Endothelial cell of umbilical vein (primary cell): ENCODE measurements around the gene SYNDIG1. TPM values are rescaled to one million over a fixed set of nuclear protein-coding genes. Genes with fewer than 3 reads are reported as not detected.

Experiments
- BruUV-seq: library from RNA; stranded (reverse); fragments of 400-500 nt; replicated peaks from 2 replicates; lab custom pipeline; 2021; lab: Mats Ljungman, UMichigan
- CTCF ChIA-PET: fragments of 300-600, 350-600 bp; sonication (Branson Sonifier 250); formaldehyde crosslinking; loops from one replicate; lab custom pipeline; 2021; ENCODE audit warnings: antibody characterized with exemption, inconsistent platforms; lab: Charles Lee
- POLR2A ChIA-PET: fragments of 300-600, 350-600 bp; sonication (Branson Sonifier 250); formaldehyde crosslinking; loops from one replicate; lab custom pipeline; 2021; ENCODE audit warnings: antibody characterized with exemption, inconsistent platforms; lab: Charles Lee
- DNase-seq: peaks from one replicate; pipeline ENCODE4 v3.0.0-alpha.2; 2011; ENCODE audit warnings: low read depth, low spot score
- FAIRE-seq: peaks from 2 replicates; lab custom pipeline; 2011; peaks lifted over from hg19 to GRCh38; lab: Jason Lieb, UNC
- H2AFZ ChIP-seq: 2 replicates; pipeline ENCODE4 v1.6.0; 2012; ENCODE audit warnings: low read depth, low read length, control low read depth, inconsistent platforms
- H3K27ac ChIP-seq: 2 replicates; pipeline ENCODE4 v1.5.1; 2011; ENCODE audit warnings: low read depth, mild to moderate bottlenecking, control low read depth, low read length, moderate library complexity; ENCODE audit not compliant: insufficient read depth
- H3K27me3 ChIP-seq, 2 experiments: 2 replicates each; pipeline versions ENCODE4 v1.6.0 to v1.6.1; 2011; ENCODE audit warnings: low read length in 2 of 2, mixed read lengths in 1 of 2; ENCODE audit not compliant: control insufficient read depth in 2 of 2, insufficient read depth in 2 of 2
- H3K36me3 ChIP-seq, 2 experiments: 2 replicates in 1 of 2; 3 replicates in 1 of 2; pipeline ENCODE4 v1.5.1; 2011; ENCODE audit warnings: low read length in 2 of 2, mild to moderate bottlenecking in 1 of 2, moderate library complexity in 1 of 2; ENCODE audit not compliant: control insufficient read depth in 2 of 2, insufficient read depth in 2 of 2; ENCODE audit errors: extremely low read depth in 1 of 2
- H3K4me1 ChIP-seq: 3 replicates; pipeline ENCODE4 v1.5.1; 2011; ENCODE audit warnings: mild to moderate bottlenecking, low read length; ENCODE audit not compliant: control insufficient read depth, insufficient read depth; ENCODE audit errors: extremely low read depth
- H3K4me2 ChIP-seq: 2 replicates; pipeline ENCODE4 v1.6.1; 2011; ENCODE audit warnings: low read length, control low read depth, mixed read lengths; ENCODE audit not compliant: insufficient read depth
- H3K4me3 ChIP-seq, 3 experiments: fragments of 200-600 bp in 1 of 3; sonication (generic), shearing (Covaris generic) in 1 of 3; replicated peaks in 1 of 3; 2 replicates each; pipeline ENCODE4 v1.5.1; 2011 to 2016; ENCODE audit warnings: control low read depth in 3 of 3, low read length in 3 of 3, mild to moderate bottlenecking in 2 of 3, inconsistent platforms in 1 of 3, low read depth in 1 of 3, moderate library complexity in 1 of 3; ENCODE audit not compliant: insufficient read depth in 1 of 3
- H3K79me2 ChIP-seq: 2 replicates; pipeline ENCODE4 v1.6.0; 2012; ENCODE audit warnings: low read length, inconsistent platforms; ENCODE audit not compliant: control insufficient read depth, insufficient read depth
- H3K9ac ChIP-seq: replicated peaks from 2 replicates; pipeline ENCODE3; 2011; ENCODE audit warnings: low read length, control low read depth; ENCODE audit not compliant: insufficient read depth; ENCODE audit errors: extremely low read depth
- H3K9me1 ChIP-seq: replicated peaks from 3 replicates; pipeline ENCODE4 v1.6.0; 2011; ENCODE audit warnings: mild to moderate bottlenecking, low read length; ENCODE audit not compliant: control insufficient read depth, insufficient read depth; ENCODE audit errors: extremely low read depth
- H3K9me3 ChIP-seq: replicated peaks from 2 replicates; pipeline ENCODE4 v1.5.1; 2012; ENCODE audit warnings: low read length, inconsistent platforms; ENCODE audit not compliant: control insufficient read depth, insufficient read depth
- H4K20me1 ChIP-seq: replicated peaks from 2 replicates; pipeline ENCODE3; 2011; ENCODE audit warnings: mild to moderate bottlenecking, low read length; ENCODE audit not compliant: control insufficient read depth, insufficient read depth; ENCODE audit errors: extremely low read depth
- CTCF ChIP-seq, 2 donors: IDR thresholded peaks; 1 replicate in 1 of 2; 2 replicates in 1 of 2; pipeline ENCODE4 v1.5.1; 2011; ENCODE audit warnings: low read length in 2 of 2, mild to moderate bottlenecking in 2 of 2, moderate library complexity in 2 of 2, control low read depth in 1 of 2, inconsistent platforms in 1 of 2, low read depth in 1 of 2; ENCODE audit not compliant: insufficient read depth in 1 of 2; ENCODE audit errors: extremely low read depth in 1 of 2
- EZH2 ChIP-seq: IDR thresholded peaks from 2 replicates; pipeline ENCODE4 v1.6.1; 2012; ENCODE audit warnings: borderline replicate concordance, low read depth, mild to moderate bottlenecking, moderate library complexity, low read length, inconsistent platforms; ENCODE audit not compliant: severe bottlenecking
- FOS ChIP-seq: IDR thresholded peaks from 2 replicates; pipeline ENCODE4 v1.6.1; 2011; ENCODE audit warnings: mild to moderate bottlenecking, low read length, moderate library complexity, borderline replicate concordance; ENCODE audit not compliant: insufficient read depth
- GATA2 ChIP-seq: IDR thresholded peaks from 2 replicates; pipeline ENCODE4 v1.7.0; 2011; ENCODE audit warnings: low read depth, mild to moderate bottlenecking, moderate library complexity, mixed read lengths, low read length; ENCODE audit not compliant: insufficient read length, insufficient read depth
- JUN ChIP-seq: IDR thresholded peaks from 2 replicates; pipeline ENCODE4 v1.6.1; 2011; ENCODE audit warnings: borderline replicate concordance, low read depth; ENCODE audit not compliant: insufficient read length, insufficient read depth
- MAX ChIP-seq: IDR thresholded peaks from 2 replicates; pipeline ENCODE4 v1.6.1; 2011; ENCODE audit not compliant: insufficient read depth, insufficient read length
- MYC ChIP-seq: IDR thresholded peaks from one replicate; pipeline ENCODE4 v1.6.1; 2011; ENCODE audit warnings: mild to moderate bottlenecking, low read depth, low read length
- POLR2A ChIP-seq: IDR thresholded peaks from 2 replicates; pipeline ENCODE4 v1.6.1; 2012; ENCODE audit warnings: low read depth, mild to moderate bottlenecking, control low read depth, low read length
- POLR2AphosphoS5 ChIP-seq: IDR thresholded peaks from 2 replicates; pipeline ENCODE4 v1.6.1; 2012; ENCODE audit warnings: low read depth, mild to moderate bottlenecking, control low read depth, low read length, moderate library complexity; ENCODE audit not compliant: insufficient read depth
- dilution Hi-C: fragments of 300-500 bp; cut with MboI; formaldehyde crosslinking; loops from one replicate; pipeline ENCODE4 v1.15.0; 2019; ENCODE audit warnings: low sequenced_read_pairs; ENCODE audit not compliant: extremely low pct_ligation_motif_present
- intact Hi-C: fragments of 100-400 bp; cut with micrococcal nuclease; formaldehyde crosslinking; loops from one replicate; pipeline ENCODE4 v1.10.0; 2022
- polyA plus RNA-seq, 4 experiments: library from polyadenylated mRNA; depleted of rRNA in 3 of 4; stranded (reverse) in 3 of 4; unstranded in 1 of 4; fragments of >200 nt; gene quantifications; 2 replicates each; pipeline versions ENCODE4 v1.2.1 to v1.2.3, GENCODE V29; 2011 to 2012; ENCODE audit warnings: missing spikeins in 1 of 4
- total RNA-seq: library from RNA; stranded (reverse); gene quantifications from 2 replicates; pipeline ENCODE4 v1.2.3, GENCODE V29; 2021

The SYNDIG1 gene
- total and polyA plus RNA-seq, 2 donors (not counting 3 experiments of a cell fraction or from before 2014, with no cell fraction given) = not detected

- POLR2A ChIA-PET = no interaction called here
- CTCF ChIA-PET = no interaction called here
- Histone ChIP-seq H4K20me1 (no peaks in the 10 kb centered on the region), H3K9me3 (peaks cover 7% of the 10 kb centered on the region), H3K27ac (no peak overlapping the region), H3K27me3 (no peaks in the 10 kb centered on the region), H3K4me3 (no peak overlapping the region), H3K4me1 (no peaks in the 10 kb centered on the region), H3K4me2 (no peak overlapping the region), H3K79me2 (no peaks in the 10 kb centered on the region), H3K36me3 (no peaks in the 10 kb centered on the region), H3K9me1 (no peaks in the 10 kb centered on the region), H2AFZ (no peak overlapping the region), H3K9ac (no peak overlapping the region)
- TF ChIP-seq POLR2A (no peak), MAX (no peak), POLR2AphosphoS5 (no peak), FOS (no peak), CTCF (IDR thresholded peaks at IDR 0.05; ENCODE audit: extremely low read depth in 1 of 2, insufficient read depth in 1 of 2, low read depth in 1 of 2, low read length in 2 of 2) (no peak), JUN (no peak)
- DNase-seq (no peak), FAIRE-seq (no peak)
- no TSS peak for BruUV-seq
- intact Hi-C loops (no loop called here), dilution Hi-C loops (no loop called here)
Observed at GRCh38 chr20:24598996-24599395, 129.6 kb downstream of the SYNDIG1 start.

- H3K9me3 ChIP-seq = peaks cover 7% of the 10 kb centered on the region
- POLR2A ChIA-PET = no interaction called here
- H3K79me2 ChIP-seq = no peaks in the 10 kb centered on the region
- DNase-seq (no peak), FAIRE-seq (no peak)
- H3K4me2 ChIP-seq = no peak overlapping the region
- no peaks in the 10 kb centered on the region for H3K4me1 ChIP-seq
- no peak overlapping the region for H3K27ac ChIP-seq
- intact Hi-C loops = no loop called here
- no peak overlapping the region for H2AFZ ChIP-seq
- no peaks in the 10 kb centered on the region for H3K9me1 ChIP-seq
- no peaks in the 10 kb centered on the region for H4K20me1 ChIP-seq
- CTCF ChIA-PET = no interaction called here
- H3K9ac ChIP-seq = no peak overlapping the region
- H3K27me3 ChIP-seq = no peaks in the 10 kb centered on the region
- dilution Hi-C loops = no loop called here
- BruUV-seq = no TSS peak
- H3K4me3 ChIP-seq = no peak overlapping the region
- no peak for TF ChIP-seq GATA2
- TF ChIP-seq EZH2 = no peak
- TF ChIP-seq JUN = no peak
- no peak for TF ChIP-seq CTCF (IDR thresholded peaks at IDR 0.05; ENCODE audit: extremely low read depth in 1 of 2, insufficient read depth in 1 of 2, low read depth in 1 of 2, low read length in 2 of 2)
- TF ChIP-seq POLR2A = no peak
- no peak for TF ChIP-seq MAX
- TF ChIP-seq MYC = no peak
- TF ChIP-seq FOS = no peak
- no peak for TF ChIP-seq POLR2AphosphoS5
- no peaks in the 10 kb centered on the region for H3K36me3 ChIP-seq
Observed at GRCh38 chr20:24600012-24600411, 130.6 kb downstream of the SYNDIG1 start.
